H1 (cell line): ENCODE results near the gene STARD4. TPM values are rescaled to one million over a fixed set of nuclear protein-coding genes. Genes with fewer than 3 reads are reported as not detected.

Experiments used
- polyA plus RNA-seq, 7 experiments: library from polyadenylated mRNA; depleted of rRNA in 3 of 7; stranded (reverse) in 5 of 7; unstranded in 2 of 7; fragments of >200 nt in 5 of 7; fragments of 200-250 nt in 2 of 7; gene quantifications; 1 replicate in 5 of 7; 2 replicates in 1 of 7; 4 replicates in 1 of 7; pipeline versions ENCODE4 v1.2.1 to v1.2.3, GENCODE V29; 2011 to 2013; ENCODE audit warnings: missing spikeins in 2 of 7, mixed read lengths in 2 of 7
- total RNA-seq: library from RNA; stranded (reverse); fragmentation: NEBNext Ultra II Directional; extraction: Animal tissue kit (Norgen Biotek cat#: 25700); gene quantifications from 2 replicates; pipeline ENCODE4 v1.2.1, GENCODE V29; 2021
- TF ChIP-seq, protein P1 (sequence below): fragments of 300-600 bp; sonication (generic); IDR thresholded peaks from 2 replicates; pipeline ENCODE4 v1.7.1; 2012; ENCODE audit warnings: low read length, moderate library complexity, mild to moderate bottlenecking, inconsistent platforms; ENCODE audit not compliant: insufficient replicate concordance

Gene STARD4
- total and polyA plus RNA-seq, 2 of the 8 experiments (the other 6 are each of a cell fraction or from before 2014, with no cell fraction given), result 10.8 to 47.9 TPM

DNA sequence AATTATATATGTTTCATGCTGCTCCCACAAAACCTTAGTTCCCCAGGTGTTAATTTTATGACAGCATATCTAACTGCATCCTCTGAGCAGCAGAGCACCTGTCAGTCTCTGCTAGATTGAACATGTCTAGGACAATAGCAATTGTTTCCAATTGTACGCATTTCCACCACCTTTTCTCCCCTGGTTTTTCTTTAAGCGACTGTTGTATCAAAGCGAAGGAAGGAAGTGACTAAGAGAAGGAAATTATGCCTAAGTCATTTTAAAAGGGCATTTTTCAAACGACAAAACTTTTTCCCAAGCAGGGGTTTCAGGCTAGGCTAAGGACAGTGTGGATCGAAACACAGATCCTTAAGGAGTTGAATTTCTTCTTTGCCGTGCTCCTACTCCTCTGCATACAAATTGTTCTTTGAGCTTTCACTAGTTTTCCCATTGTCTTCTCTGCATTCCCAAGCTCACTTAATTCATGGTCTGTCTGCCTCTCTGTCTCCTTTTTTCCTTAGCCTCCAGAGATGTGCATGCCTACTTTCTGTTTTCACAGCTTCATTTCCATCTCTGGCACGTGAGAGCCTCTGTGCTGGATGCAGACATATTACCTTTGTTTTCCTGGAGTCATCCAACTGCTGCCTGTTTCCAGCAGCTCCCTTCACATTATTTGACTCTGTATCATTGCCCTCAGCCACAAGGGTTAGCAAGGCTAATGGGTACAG, 39.4 kb upstream of the STARD4 start (continued):
- TF ChIP-seq, protein P1, sequence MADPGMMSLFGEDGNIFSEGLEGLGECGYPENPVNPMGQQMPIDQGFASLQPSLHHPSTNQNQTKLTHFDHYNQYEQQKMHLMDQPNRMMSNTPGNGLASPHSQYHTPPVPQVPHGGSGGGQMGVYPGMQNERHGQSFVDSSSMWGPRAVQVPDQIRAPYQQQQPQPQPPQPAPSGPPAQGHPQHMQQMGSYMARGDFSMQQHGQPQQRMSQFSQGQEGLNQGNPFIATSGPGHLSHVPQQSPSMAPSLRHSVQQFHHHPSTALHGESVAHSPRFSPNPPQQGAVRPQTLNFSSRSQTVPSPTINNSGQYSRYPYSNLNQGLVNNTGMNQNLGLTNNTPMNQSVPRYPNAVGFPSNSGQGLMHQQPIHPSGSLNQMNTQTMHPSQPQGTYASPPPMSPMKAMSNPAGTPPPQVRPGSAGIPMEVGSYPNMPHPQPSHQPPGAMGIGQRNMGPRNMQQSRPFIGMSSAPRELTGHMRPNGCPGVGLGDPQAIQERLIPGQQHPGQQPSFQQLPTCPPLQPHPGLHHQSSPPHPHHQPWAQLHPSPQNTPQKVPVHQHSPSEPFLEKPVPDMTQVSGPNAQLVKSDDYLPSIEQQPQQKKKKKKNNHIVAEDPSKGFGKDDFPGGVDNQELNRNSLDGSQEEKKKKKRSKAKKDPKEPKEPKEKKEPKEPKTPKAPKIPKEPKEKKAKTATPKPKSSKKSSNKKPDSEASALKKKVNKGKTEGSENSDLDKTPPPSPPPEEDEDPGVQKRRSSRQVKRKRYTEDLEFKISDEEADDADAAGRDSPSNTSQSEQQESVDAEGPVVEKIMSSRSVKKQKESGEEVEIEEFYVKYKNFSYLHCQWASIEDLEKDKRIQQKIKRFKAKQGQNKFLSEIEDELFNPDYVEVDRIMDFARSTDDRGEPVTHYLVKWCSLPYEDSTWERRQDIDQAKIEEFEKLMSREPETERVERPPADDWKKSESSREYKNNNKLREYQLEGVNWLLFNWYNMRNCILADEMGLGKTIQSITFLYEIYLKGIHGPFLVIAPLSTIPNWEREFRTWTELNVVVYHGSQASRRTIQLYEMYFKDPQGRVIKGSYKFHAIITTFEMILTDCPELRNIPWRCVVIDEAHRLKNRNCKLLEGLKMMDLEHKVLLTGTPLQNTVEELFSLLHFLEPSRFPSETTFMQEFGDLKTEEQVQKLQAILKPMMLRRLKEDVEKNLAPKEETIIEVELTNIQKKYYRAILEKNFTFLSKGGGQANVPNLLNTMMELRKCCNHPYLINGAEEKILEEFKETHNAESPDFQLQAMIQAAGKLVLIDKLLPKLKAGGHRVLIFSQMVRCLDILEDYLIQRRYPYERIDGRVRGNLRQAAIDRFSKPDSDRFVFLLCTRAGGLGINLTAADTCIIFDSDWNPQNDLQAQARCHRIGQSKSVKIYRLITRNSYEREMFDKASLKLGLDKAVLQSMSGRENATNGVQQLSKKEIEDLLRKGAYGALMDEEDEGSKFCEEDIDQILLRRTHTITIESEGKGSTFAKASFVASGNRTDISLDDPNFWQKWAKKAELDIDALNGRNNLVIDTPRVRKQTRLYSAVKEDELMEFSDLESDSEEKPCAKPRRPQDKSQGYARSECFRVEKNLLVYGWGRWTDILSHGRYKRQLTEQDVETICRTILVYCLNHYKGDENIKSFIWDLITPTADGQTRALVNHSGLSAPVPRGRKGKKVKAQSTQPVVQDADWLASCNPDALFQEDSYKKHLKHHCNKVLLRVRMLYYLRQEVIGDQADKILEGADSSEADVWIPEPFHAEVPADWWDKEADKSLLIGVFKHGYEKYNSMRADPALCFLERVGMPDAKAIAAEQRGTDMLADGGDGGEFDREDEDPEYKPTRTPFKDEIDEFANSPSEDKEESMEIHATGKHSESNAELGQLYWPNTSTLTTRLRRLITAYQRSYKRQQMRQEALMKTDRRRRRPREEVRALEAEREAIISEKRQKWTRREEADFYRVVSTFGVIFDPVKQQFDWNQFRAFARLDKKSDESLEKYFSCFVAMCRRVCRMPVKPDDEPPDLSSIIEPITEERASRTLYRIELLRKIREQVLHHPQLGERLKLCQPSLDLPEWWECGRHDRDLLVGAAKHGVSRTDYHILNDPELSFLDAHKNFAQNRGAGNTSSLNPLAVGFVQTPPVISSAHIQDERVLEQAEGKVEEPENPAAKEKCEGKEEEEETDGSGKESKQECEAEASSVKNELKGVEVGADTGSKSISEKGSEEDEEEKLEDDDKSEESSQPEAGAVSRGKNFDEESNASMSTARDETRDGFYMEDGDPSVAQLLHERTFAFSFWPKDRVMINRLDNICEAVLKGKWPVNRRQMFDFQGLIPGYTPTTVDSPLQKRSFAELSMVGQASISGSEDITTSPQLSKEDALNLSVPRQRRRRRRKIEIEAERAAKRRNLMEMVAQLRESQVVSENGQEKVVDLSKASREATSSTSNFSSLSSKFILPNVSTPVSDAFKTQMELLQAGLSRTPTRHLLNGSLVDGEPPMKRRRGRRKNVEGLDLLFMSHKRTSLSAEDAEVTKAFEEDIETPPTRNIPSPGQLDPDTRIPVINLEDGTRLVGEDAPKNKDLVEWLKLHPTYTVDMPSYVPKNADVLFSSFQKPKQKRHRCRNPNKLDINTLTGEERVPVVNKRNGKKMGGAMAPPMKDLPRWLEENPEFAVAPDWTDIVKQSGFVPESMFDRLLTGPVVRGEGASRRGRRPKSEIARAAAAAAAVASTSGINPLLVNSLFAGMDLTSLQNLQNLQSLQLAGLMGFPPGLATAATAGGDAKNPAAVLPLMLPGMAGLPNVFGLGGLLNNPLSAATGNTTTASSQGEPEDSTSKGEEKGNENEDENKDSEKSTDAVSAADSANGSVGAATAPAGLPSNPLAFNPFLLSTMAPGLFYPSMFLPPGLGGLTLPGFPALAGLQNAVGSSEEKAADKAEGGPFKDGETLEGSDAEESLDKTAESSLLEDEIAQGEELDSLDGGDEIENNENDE, result no peak
- TF ChIP-seq, all 59 proteins: peak for 1
